Mesodermal cell (in vitro differentiated cells): Measurements from ENCODE around the gene LIX1L.

Experiments
- H3K27ac ChIP-seq: 2 replicates; pipeline ENCODE4 v1.7.0; 2013; ENCODE audit warnings: mild to moderate bottlenecking, low read depth, low read length, moderate library complexity; ENCODE audit not compliant: severe bottlenecking
- H3K36me3 ChIP-seq: 2 replicates; pipeline ENCODE4 v1.7.1; 2013; ENCODE audit warnings: mild to moderate bottlenecking, low read length, moderate library complexity; ENCODE audit not compliant: control insufficient read depth, insufficient read depth
- H3K4me1 ChIP-seq: one replicate; pipeline ENCODE4 v1.7.1; 2013; ENCODE audit warnings: mild to moderate bottlenecking, low read length; ENCODE audit not compliant: insufficient read depth, control insufficient read depth, poor library complexity, severe bottlenecking
- H3K4me3 ChIP-seq: 2 replicates; pipeline ENCODE4 v1.7.0; 2013; ENCODE audit warnings: low read length, control low read depth, mild to moderate bottlenecking; ENCODE audit not compliant: insufficient read depth, poor library complexity, severe bottlenecking; ENCODE audit errors: extremely low read depth
- H3K9me3 ChIP-seq: 2 replicates; pipeline ENCODE4 v1.7.1; 2013; ENCODE audit warnings: mild to moderate bottlenecking, low read length, moderate library complexity; ENCODE audit not compliant: control insufficient read depth
- WGBS, 2 experiments: methylation state at CpG; one replicate each; pipeline ENCODE4 v1.1.5; 2013; ENCODE audit warnings: missing lambda C conversion rate in 2 of 2; ENCODE audit not compliant: insufficient coverage in 2 of 2; 5-methylcytosine and 5-hydroxymethylcytosine counted together

The LIX1L gene

DNA sequence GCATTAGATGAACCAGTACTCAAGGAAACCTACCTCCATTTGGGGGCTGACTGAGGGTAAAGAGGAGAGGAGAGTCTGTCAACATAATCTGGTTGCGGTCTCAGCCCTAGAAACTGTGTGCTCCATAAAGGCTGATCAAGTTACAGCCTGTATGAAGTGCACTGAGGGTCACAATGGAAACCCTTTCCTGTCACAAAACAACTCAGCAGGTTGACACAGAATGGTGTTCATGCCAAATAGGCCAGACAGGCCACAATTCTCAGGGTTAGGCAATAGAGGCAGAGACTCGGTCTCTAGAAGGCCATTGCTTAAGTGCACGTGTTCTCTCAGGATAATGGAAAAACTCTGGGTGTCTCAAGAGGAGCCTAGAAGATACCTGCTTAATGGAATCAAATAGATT is 68.1 kb downstream of the LIX1L start:
- 89 to 98% methylated on average over 3 of the region's 3 CpGs for WGBS, 2 experiments
- Histone ChIP-seq H3K36me3 (no peaks in the 10 kb centered on the region), H3K27ac (no peak overlapping the region), H3K9me3 (no peaks in the 10 kb centered on the region), H3K4me1 (peaks cover 26% of the 10 kb centered on the region), H3K4me3 (no peak overlapping the region)

DNA sequence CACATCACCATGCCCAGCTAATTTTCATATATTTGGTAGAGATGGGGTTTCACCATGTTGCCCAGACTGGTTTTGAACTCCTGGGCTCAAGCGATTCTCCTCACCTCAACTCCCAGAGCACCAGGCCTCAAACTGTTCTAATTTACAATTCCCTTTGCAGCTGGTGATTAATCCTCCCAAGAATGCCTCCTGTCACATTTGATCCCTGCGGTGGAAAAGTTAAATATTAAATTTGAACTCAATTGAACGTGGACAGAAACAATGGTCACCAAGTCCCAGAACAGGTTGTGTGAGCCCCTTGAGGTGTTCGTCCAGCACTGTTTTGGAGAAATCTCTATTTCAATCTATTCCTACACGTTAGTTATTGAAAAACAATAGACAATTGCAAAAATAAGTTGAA is 70.2 kb downstream of the LIX1L start:
- 83 to 86% methylated on average over 3 to 4 of the region's 5 CpGs for WGBS, 2 experiments
- no peak overlapping the region for H3K4me3 ChIP-seq
- no peaks in the 10 kb centered on the region for H3K9me3 ChIP-seq
- peaks cover 27% of the 10 kb centered on the region for H3K4me1 ChIP-seq
- H3K36me3 ChIP-seq, result no peaks in the 10 kb centered on the region
- no peak overlapping the region for H3K27ac ChIP-seq

DNA sequence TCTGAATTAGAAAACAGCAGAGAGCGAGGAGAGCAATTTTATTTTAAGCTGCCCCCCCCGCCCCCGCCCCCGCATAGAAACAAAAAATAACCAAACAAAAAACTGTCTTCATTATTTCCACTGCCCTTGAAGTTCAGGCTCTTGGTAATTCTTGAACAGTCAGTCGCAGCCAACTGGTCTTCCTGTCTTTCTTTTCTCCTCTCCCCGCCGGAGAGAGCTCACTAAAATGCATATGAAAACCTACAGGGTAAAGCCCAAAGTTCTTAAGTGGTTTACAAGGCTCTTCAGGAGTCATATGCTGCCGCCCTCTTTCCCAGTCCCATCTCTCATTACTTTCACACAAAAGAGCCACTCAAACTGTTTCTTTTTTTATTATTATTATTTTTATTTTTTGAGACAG is 71.0 kb downstream of the LIX1L start:
- no peak overlapping the region for H3K4me3 ChIP-seq
- H3K9me3 ChIP-seq, result no peaks in the 10 kb centered on the region
- H3K4me1 ChIP-seq, result peaks cover 22% of the 10 kb centered on the region
- no peaks in the 10 kb centered on the region for H3K36me3 ChIP-seq
- 53 to 63% methylated on average over 4 to 5 of the region's 8 CpGs for WGBS, 2 experiments
- H3K27ac ChIP-seq, result no peak overlapping the region

DNA sequence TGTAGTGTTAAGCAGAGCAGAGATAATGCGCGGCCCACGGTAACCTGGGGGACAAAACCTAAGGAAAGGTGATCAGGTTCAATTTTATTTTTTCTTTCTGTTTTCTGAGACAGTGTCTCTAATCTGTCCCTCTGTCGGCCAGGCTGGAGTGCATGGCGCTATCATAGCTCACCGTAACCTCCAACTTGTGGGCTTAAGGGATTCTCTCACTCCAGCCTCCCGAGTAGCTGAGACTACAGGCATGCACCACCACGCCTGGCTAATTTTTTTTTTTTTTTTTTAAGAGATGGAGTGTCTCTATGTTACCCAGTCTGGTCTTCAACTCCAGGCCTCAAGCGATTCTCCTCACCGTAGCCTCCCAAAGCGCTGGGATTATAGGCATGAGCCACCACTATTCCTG is 71.4 kb downstream of the LIX1L start:
- WGBS, 2 experiments, result 60 to 78% methylated on average over 6 to 9 of the region's 11 CpGs
- H3K27ac ChIP-seq, result no peak overlapping the region
- no peaks in the 10 kb centered on the region for H3K36me3 ChIP-seq
- peak overlapping the region; percentile 55 for H3K4me3 ChIP-seq
- no peaks in the 10 kb centered on the region for H3K9me3 ChIP-seq
- H3K4me1 ChIP-seq, result peaks cover 18% of the 10 kb centered on the region

DNA sequence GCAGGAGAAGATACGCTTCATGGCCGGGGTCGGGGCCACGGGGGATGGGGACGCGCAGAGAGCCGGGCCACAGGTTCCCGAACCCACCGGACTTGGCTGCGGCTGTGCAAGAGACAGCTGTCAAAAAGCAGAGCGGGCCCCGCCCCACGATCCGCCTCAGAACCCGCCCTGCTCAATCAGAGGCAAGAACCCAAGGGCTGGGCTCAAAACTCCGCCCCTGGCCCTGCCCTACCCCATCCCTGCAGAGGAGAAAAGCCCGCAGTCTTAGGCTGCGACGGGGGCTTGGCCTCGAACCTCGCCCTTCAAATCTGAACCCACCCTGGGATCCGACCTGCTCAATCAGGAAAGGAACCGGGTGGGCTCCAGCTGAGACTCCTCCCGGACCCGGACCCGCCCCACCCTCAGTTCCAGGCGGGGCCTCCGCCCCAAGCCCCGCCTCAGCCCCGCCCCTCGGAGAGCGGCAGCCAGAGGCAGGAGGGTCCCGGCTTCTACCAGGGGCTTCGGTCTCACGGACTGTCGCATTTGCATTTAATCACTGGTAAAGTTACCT is 72.0 kb downstream of the LIX1L start, which contains the start of gene ANKRD35:
Gene ANKRD35, minus strand, starts transcription at position 129 of the 550 bp plus-strand sequence. Its CDS starts 108 bp downstream, at position 21.
- Histone ChIP-seq H3K27ac (no peak within 1 kb of the TSS), H3K9me3 (no peaks in the 10 kb centered on the region), H3K4me1 (peaks cover 12% of the 10 kb centered on the region), H3K4me3 (peak within 1 kb of the TSS; percentile 55), H3K36me3 (no peaks in the 10 kb centered on the region)
- 1% methylated on average over 17 to 30 of the region's 36 CpGs for WGBS, 2 experiments

- Histone ChIP-seq H3K4me3 (no peak overlapping the region), H3K27ac (no peak overlapping the region), H3K4me1 (peaks cover 8% of the 10 kb centered on the region), H3K9me3 (no peaks in the 10 kb centered on the region), H3K36me3 (no peaks in the 10 kb centered on the region)
- 80 to 94% methylated on average over 1 of the region's 1 CpG for WGBS, 2 experiments
These were observed 73.1 kb downstream of the LIX1L start for GRCh38 chr1:145884675-145885074.
